Measurements from ENCODE around the gene ADAP2.

Gene ADAP2

DNA sequence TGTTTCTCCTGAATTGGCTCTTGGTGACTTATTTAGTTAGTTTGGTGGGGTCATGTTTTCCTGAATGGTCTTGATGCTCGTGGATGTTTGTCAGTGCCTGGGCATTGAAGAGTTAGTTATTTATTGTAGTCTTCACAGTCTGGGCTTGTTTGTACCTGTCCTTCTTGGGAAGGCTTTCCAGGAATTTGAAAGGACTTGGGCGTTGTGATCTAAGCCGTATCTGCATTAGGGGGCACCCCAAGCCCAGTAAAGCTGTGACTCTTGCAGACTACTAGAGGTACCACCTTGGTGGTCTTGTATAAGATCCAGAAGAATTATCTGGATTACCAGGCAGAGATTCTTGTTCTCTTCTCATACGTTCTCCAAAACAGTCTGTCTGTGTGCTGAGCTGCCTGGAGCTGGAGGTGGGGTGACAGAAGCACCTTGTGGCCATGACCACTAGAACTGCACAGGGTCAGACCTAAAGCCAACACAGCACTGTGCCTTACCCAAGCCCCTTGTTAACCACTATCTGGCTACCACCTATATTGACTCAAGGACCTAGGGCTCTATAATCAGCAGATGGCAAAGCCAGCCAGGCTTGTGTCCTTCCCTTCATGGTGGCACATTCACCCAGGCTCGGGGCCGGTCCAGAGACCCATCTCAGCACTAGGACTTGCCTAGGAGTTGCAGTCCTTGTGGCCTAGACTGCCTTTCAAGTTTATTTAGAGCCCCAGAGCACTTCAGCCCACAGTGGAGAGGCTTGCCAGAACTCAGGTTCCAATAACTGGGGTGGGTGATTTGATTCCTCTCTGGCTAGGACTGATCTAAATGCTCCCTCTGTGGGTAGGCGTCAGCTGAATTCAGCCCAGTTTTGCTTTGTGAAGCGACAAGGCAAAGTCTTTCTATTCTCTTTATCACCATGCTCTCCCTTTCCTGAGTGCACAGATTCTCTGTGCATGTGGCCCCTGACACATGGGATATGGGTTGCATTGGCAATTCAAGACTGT lies 60.1 kb downstream of the ADAP2 start:
- no peak overlapping the region for H3K4me3 ChIP-seq (ENCODE audit: insufficient read depth, low read length, poor library complexity, severe bottlenecking)
- TF ChIP-seq, protein P1, sequence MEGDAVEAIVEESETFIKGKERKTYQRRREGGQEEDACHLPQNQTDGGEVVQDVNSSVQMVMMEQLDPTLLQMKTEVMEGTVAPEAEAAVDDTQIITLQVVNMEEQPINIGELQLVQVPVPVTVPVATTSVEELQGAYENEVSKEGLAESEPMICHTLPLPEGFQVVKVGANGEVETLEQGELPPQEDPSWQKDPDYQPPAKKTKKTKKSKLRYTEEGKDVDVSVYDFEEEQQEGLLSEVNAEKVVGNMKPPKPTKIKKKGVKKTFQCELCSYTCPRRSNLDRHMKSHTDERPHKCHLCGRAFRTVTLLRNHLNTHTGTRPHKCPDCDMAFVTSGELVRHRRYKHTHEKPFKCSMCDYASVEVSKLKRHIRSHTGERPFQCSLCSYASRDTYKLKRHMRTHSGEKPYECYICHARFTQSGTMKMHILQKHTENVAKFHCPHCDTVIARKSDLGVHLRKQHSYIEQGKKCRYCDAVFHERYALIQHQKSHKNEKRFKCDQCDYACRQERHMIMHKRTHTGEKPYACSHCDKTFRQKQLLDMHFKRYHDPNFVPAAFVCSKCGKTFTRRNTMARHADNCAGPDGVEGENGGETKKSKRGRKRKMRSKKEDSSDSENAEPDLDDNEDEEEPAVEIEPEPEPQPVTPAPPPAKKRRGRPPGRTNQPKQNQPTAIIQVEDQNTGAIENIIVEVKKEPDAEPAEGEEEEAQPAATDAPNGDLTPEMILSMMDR (IDR thresholded peaks at IDR 0.05; ENCODE audit: insufficient read depth, low read length, poor library complexity, severe bottlenecking): no peak
- TF ChIP-seq EZH2phosphoT487 (conservative IDR thresholded peaks at IDR 0.05; ENCODE audit: low read length): no peak
- no peak overlapping the region for H3K4me2 ChIP-seq (ENCODE audit: low read depth, low read length, poor library complexity, severe bottlenecking)
- H3F3A ChIP-seq (ENCODE audit: insufficient read depth): peaks cover 3% of the 10 kb centered on the region; the same call in 1 of the 2 replicates
- H3K9ac ChIP-seq (ENCODE audit: low read length): no peak overlapping the region
- peaks cover 31% of the 10 kb centered on the region for H3K79me2 ChIP-seq (ENCODE audit: insufficient read depth, low read length)
- 0 out of 2 replicates have a peak, but pooled peaks cover 2% of the 10 kb centered on the region for H3K36me3 ChIP-seq (ENCODE audit: low read length)
- no peaks in the 10 kb centered on the region for H3K9me2 ChIP-seq (replicated peaks; ENCODE audit: insufficient read depth, low read length)
- H3K27ac ChIP-seq (ENCODE audit: low read depth, low read length): no peak overlapping the region
- no peak overlapping the region for H2AFZ ChIP-seq (ENCODE audit: low read depth, low read length, severe bottlenecking)
- no peaks in the 10 kb centered on the region for H4K20me1 ChIP-seq (ENCODE audit: low read depth, low read length)
- no peaks in the 10 kb centered on the region for H3K9me3 ChIP-seq (ENCODE audit: insufficient read depth, low read length)
- no peaks in the 10 kb centered on the region for H3K27me3 ChIP-seq (ENCODE audit: low read length)

DNA sequence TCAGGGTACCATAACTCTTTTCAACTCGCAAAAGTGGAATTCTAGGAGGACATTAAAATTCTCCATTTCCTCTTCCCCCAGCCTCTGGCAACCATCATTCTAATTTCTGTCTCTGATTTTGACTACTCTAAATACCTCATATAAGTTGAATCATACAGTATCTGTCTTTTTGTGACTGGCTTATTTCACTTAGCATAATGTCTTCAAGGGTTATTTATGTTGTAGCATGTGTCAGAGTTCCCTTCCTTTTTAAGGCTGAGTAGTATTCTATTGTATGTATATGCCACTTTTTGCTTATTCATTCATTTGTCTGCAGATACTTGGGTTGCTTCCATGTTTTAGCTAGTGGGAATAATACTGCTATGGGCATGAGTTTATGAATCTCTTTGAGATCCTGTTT lies 61.1 kb downstream of the ADAP2 start:
- Histone ChIP-seq H4K20me1 (ENCODE audit: low read depth, low read length) (no peaks in the 10 kb centered on the region), H2AFZ (ENCODE audit: low read depth, low read length, severe bottlenecking) (no peak overlapping the region), H3K9me3 (ENCODE audit: insufficient read depth, low read length) (no peaks in the 10 kb centered on the region), H3K79me2 (ENCODE audit: insufficient read depth, low read length) (peaks cover 28% of the 10 kb centered on the region; the same call in 1 of the 2 replicates), H3K9ac (ENCODE audit: low read length) (no peak overlapping the region), H3K27ac (ENCODE audit: low read depth, low read length) (no peak overlapping the region), H3K36me3 (ENCODE audit: low read length) (peaks cover 3% of the 10 kb centered on the region; the same call in 1 of the 2 replicates), H3K9me2 (replicated peaks; ENCODE audit: insufficient read depth, low read length) (no peaks in the 10 kb centered on the region), H3K4me2 (ENCODE audit: low read depth, low read length, poor library complexity, severe bottlenecking) (no peak overlapping the region), H3K4me3 (ENCODE audit: insufficient read depth, low read length, poor library complexity, severe bottlenecking) (no peak overlapping the region), H3K27me3 (ENCODE audit: low read length) (no peaks in the 10 kb centered on the region), H3F3A (ENCODE audit: insufficient read depth) (no peaks in the 10 kb centered on the region; the same call in 1 of the 2 replicates)
- no peak for TF ChIP-seq EZH2phosphoT487 (conservative IDR thresholded peaks at IDR 0.05; ENCODE audit: low read length)

DNA sequence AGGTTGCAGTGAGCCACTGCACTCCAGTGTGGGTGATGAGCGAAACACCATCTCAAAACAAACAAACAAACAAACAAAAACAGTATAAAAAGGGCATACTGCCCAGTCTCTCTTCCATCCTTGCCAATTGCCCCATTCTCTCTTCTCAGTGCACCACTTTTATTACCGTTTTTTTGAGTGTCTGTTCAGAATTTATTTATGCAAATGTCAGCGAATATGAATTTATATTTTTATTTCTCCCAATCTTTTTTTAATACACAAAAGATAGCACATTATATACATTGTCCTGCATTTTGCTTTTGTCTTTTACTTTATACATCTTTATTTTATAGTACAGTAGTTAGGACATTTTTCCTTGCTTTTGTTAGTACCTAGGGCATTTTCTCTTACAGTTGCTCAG lies 68.7 kb downstream of the ADAP2 start:
- Histone ChIP-seq H3K4me2 (ENCODE audit: low read depth, low read length, poor library complexity, severe bottlenecking) (no peak overlapping the region), H3K9me2 (replicated peaks; ENCODE audit: insufficient read depth, low read length) (no peaks in the 10 kb centered on the region), H3K79me2 (ENCODE audit: insufficient read depth, low read length) (no peaks in the 10 kb centered on the region), H3K27me3 (ENCODE audit: low read length) (no peaks in the 10 kb centered on the region), H4K20me1 (ENCODE audit: low read depth, low read length) (no peaks in the 10 kb centered on the region), H3K9ac (ENCODE audit: low read length) (no peak overlapping the region), H3F3A (ENCODE audit: insufficient read depth) (no peaks in the 10 kb centered on the region), H3K27ac (ENCODE audit: low read depth, low read length) (no peak overlapping the region), H2AFZ (ENCODE audit: low read depth, low read length, severe bottlenecking) (no peak overlapping the region), H3K36me3 (ENCODE audit: low read length) (peaks cover 10% of the 10 kb centered on the region; the same call in 1 of the 2 replicates), H3K4me3 (ENCODE audit: insufficient read depth, low read length, poor library complexity, severe bottlenecking) (no peak overlapping the region), H3K9me3 (ENCODE audit: insufficient read depth, low read length) (no peaks in the 10 kb centered on the region)
- no peak for TF ChIP-seq EZH2phosphoT487 (conservative IDR thresholded peaks at IDR 0.05; ENCODE audit: low read length)

DNA sequence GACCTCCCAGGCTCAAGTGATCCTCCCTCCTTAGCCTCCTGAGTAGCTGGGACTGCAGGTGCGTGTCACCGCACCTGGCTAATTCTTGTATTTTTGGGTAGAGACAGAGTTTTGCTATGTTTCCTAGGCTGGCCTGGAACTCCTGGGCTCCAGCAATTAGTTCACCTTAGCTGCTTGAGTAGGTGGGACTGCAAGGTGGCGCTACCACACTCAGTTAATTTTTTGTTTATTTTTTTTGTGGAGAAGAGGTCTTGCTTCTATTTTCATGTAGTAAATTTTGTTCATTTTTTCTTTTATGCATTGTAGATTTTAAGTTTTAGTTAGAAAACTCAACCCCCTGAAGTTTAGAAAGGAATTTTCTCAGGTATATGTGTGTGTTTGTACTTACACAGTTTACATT lies 70.8 kb downstream of the ADAP2 start:
- Histone ChIP-seq H3K9me3 (ENCODE audit: insufficient read depth, low read length) (no peaks in the 10 kb centered on the region), H3K4me3 (ENCODE audit: insufficient read depth, low read length, poor library complexity, severe bottlenecking) (no peak overlapping the region), H4K20me1 (ENCODE audit: low read depth, low read length) (no peaks in the 10 kb centered on the region), H3K4me2 (ENCODE audit: low read depth, low read length, poor library complexity, severe bottlenecking) (no peak overlapping the region), H3K27ac (ENCODE audit: low read depth, low read length) (no peak overlapping the region), H3K9ac (ENCODE audit: low read length) (no peak overlapping the region), H2AFZ (ENCODE audit: low read depth, low read length, severe bottlenecking) (no peak overlapping the region), H3K36me3 (ENCODE audit: low read length) (peaks cover 12% of the 10 kb centered on the region; the same call in 1 of the 2 replicates), H3K9me2 (replicated peaks; ENCODE audit: insufficient read depth, low read length) (no peaks in the 10 kb centered on the region), H3K79me2 (ENCODE audit: insufficient read depth, low read length) (no peaks in the 10 kb centered on the region), H3F3A (ENCODE audit: insufficient read depth) (no peaks in the 10 kb centered on the region), H3K27me3 (ENCODE audit: low read length) (no peaks in the 10 kb centered on the region)
- no peak for TF ChIP-seq EZH2phosphoT487 (conservative IDR thresholded peaks at IDR 0.05; ENCODE audit: low read length)
- TF ChIP-seq, protein P1 (IDR thresholded peaks at IDR 0.05; ENCODE audit: insufficient read depth, low read length, poor library complexity, severe bottlenecking): no peak

Data from SU-DHL-6 (cell line).